Subcutaneous preadipocyte (primary cell): ENCODE results near the gene FABP2. TPM values are rescaled to one million over a fixed set of nuclear protein-coding genes. Genes with fewer than 3 reads are reported as not detected.

ENCODE experiments used
- small RNA-seq: library from RNA; depleted of rRNA; stranded (forward); fragments of <200 nt; gene quantifications from one replicate; pipeline ENCODE3, GENCODE V24; 2012
- total RNA-seq: library from RNA; depleted of rRNA; stranded (reverse); fragments of >200 nt; gene quantifications from 2 replicates; pipeline ENCODE4 v1.2.3, GENCODE V29; 2012

Gene FABP2
- not detected in 2 replicates for total RNA-seq

GRCh38 chr4:119321921-119322687 is at the start of gene FABP2:
TSS of gene FABP2 (minus strand) at chr4:119322138. CDS start at chr4:119322102, 36 bp downstream.

Small RNA genes within 50 kb of the gene (small RNA-seq; reads per million reads assigned to genes)
- gene RNU4-33P: not detected

Other genes with a start within 250 kb of the FABP2 start
- gene MYOZ2, start 186.3 kb downstream of the FABP2 start, total RNA-seq: 0.98 and 2.2 TPM in 2 replicates
- 103 and 143 TPM in 2 replicates for gene USP53, start 109.4 kb downstream of the FABP2 start, total RNA-seq